Esophagus muscularis mucosa (tissue), 3 donors: ENCODE results near the gene VPS13C.

Experiments
- CTCF ChIP-seq, 3 experiments: fragments of 200-600 bp in 2 of 3; fragments of 450-650 bp in 1 of 3; sonication (generic) in 2 of 3; IDR thresholded peaks; one replicate each; pipeline ENCODE4 v1.5.1; 2017 to 2019; ENCODE audit warnings: antibody characterized with exemption in 3 of 3, mild to moderate bottlenecking in 2 of 3, moderate library complexity in 1 of 3
- POLR2A ChIP-seq: fragments of 450-650 bp; IDR thresholded peaks from one replicate; pipeline ENCODE4 v1.6.1; 2017; ENCODE audit warnings: antibody characterized with exemption, moderate library complexity, mild to moderate bottlenecking, low read depth

GRCh38 chr15:61815356-61816083 lies 244.7 kb downstream of the VPS13C start:
- TF ChIP-seq CTCF (IDR thresholded peaks at IDR 0.05) (no peak), POLR2A (no peak)
